T47D (cell line): ENCODE results near the gene BANK1.

Experiments used
- DNase-seq, 2 experiments: peaks; one replicate each; pipeline versions ENCODE4 v3.0.0 to v3.0.0-alpha.2; 2011 to 2012; ENCODE audit warnings: low read depth in 1 of 2, low spot score in 1 of 2
- JUND ChIP-seq: IDR thresholded peaks from 2 replicates; pipeline ENCODE4 v1.6.1; 2012; ENCODE audit warnings: low read depth
- in situ Hi-C: cut with HindIII; loops from 2 replicates; pipeline ENCODE4 v1.10.0; 2016; ENCODE audit warnings: low sequenced_read_pairs, low pct_unique_long_range_greater_than_20kb

Gene BANK1

DNA sequence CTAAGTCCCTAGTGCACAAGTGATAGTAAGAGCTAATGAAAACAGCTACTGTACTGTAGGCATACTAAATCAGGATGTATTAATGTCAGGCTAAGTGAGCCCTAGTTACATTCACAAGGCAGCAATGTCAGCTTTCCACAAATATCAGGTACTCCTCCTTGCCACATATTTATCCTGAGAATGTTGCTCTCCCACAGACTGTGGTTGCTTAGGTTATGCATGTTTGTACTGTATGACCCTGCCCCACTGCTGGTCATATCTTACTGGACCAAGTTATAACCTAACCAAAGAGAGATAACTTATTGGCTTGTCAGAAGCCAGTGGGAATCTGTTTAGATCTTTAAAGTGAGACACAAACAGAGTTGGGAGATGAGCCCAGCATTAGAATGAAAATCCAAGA, 313.7 kb downstream of the BANK1 start:
- no peak for DNase-seq
- in situ Hi-C loops, result no loop called here
- TF ChIP-seq JUND, result no peak

DNA sequence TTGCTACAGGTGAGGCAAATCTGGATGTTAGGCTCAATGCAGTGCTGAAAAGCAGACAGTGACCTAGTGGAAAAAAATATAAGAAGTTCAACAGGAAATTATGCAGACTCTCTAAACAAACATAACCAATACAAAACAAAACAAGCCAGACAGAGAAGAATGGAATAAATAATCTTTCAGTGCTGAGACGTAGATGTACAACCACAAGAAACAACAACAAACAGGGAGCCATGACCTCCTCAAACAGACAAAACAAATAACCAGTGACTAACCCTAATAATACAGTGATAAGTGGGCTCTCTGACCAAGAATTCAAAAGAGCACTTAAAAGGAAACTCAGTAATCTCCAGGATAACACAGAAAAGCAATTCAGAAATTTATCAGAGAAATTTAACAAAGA, 315.5 kb downstream of the BANK1 start:
- in situ Hi-C loops, result no loop called here
- TF ChIP-seq JUND, result no peak
- no peak for DNase-seq

DNA sequence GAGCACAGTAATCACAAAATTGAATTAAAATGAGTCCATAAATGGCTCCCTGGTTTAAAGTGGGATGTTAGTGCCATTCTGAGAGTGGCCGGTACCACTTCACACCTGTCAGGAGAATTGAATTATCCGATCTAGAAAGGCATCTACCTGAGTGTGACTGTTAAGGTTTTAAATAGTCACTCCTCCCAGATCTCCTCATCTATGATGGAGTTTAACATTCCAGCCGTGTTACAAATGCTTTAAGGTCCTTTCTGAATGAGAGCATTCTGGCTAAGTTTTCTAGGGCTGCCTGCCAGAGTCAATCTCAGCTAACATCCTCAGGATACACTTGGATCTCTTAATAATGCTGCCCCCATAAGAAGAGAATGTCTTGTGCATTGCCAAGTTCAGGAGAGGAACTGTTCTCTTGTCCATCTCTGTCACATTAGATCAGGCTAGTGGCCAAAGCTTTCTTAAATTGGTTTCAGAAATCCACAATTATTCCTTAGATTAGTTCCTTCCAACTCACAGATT, 323.6 kb downstream of the BANK1 start:
- no peak for TF ChIP-seq JUND
- in situ Hi-C loops, result no loop called here
- peak; percentile 4 to 8 for DNase-seq

DNA sequence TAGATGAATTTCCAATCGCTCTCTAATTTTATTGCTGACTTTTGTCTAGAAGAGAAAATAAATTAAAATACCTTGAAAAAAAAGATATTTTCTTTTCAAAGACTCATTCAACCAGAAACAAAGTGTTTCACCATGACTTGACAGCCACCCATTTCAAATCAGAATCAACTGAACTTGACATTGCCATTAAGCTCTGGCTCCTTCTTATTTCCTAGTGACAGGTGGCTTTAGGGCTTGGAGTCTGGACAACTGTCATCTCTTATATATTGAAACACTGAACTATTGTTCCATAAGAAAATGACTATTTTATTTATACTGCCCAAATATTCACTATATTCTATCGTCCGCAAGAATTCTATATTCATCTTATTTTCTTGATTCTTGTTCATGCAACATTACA, 325.6 kb downstream of the BANK1 start:
- in situ Hi-C loops, result no loop called here
- no peak for DNase-seq
- no peak for TF ChIP-seq JUND

DNA sequence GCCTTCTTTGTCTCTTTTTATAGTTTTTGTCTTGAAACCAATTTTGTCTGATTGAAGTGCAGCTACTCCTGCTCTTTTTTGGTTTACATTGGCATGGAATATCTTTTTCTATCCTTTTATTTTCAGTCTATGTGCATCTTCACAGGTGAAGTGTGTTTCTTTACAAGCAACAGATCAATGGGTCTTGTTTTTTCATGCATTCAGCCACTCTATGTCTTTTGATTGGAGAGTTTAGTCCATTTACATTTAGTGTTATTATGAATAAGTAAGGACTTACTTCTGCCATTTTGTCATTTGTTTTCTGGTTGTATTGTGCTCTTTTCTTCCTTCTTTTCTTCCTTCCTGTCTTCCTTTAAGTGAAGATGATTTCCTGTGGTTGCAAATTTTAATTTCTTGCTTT, 330.3 kb downstream of the BANK1 start:
- no peak for DNase-seq
- in situ Hi-C loops, result no loop called here
- TF ChIP-seq JUND, result no peak
